GM23248 (cell line): ENCODE measurements around the gene PCDHGB6. TPM values are rescaled to one million over a fixed set of nuclear protein-coding genes. Genes with fewer than 3 reads are reported as not detected.
"Not testable (repeated sequence)": the region's sequence is repeated elsewhere in the genome, so short reads cannot be mapped to it uniquely, and the experiment has no call there.

ENCODE experiments used
- DNase-seq: peaks from one replicate; pipeline ENCODE4 v3.0.0-alpha.2; 2015
- H2AFZ ChIP-seq: fragments of 200-600 bp; sonication (generic); 2 replicates; pipeline ENCODE4 v1.6.1; 2016; ENCODE audit warnings: antibody characterized with exemption
- H3F3A ChIP-seq: fragments of 200-600 bp; sonication (generic); 2 replicates; pipeline ENCODE4 v1.6.1; 2016; ENCODE audit warnings: mild to moderate bottlenecking, antibody characterized with exemption, mixed run types; ENCODE audit not compliant: insufficient read depth
- H3K27ac ChIP-seq: fragments of 200-600 bp; sonication (generic); 2 replicates; pipeline ENCODE4 v1.5.1; 2016; ENCODE audit warnings: mild to moderate bottlenecking
- H3K27me3 ChIP-seq: fragments of 200-600 bp; sonication (generic); replicated peaks from 2 replicates; pipeline ENCODE4 v1.6.1; 2016; ENCODE audit warnings: mild to moderate bottlenecking; ENCODE audit not compliant: insufficient read depth
- H3K36me3 ChIP-seq: fragments of 200-600 bp; sonication (generic); 2 replicates; pipeline ENCODE4 v1.6.1; 2016; ENCODE audit warnings: low read depth, mild to moderate bottlenecking
- H3K4me1 ChIP-seq: fragments of 200-600 bp; sonication (generic); 2 replicates; pipeline ENCODE4 v1.6.1; 2016; ENCODE audit warnings: mild to moderate bottlenecking; ENCODE audit not compliant: insufficient read depth
- H3K4me2 ChIP-seq: fragments of 200-600 bp; sonication (generic); one replicate; pipeline ENCODE4 v1.6.1; 2016; ENCODE audit warnings: mild to moderate bottlenecking; ENCODE audit not compliant: unreplicated experiment
- H3K4me3 ChIP-seq: fragments of 200-600 bp; sonication (generic); 2 replicates; pipeline ENCODE4 v1.5.1; 2016; ENCODE audit warnings: mild to moderate bottlenecking
- H3K79me2 ChIP-seq: fragments of 200-600 bp; sonication (generic); 2 replicates; pipeline ENCODE4 v1.6.1; 2016; ENCODE audit warnings: mild to moderate bottlenecking; ENCODE audit not compliant: insufficient read depth
- H3K9ac ChIP-seq: fragments of 200-600 bp; sonication (generic); 2 replicates; pipeline ENCODE4 v1.6.1; 2016; ENCODE audit warnings: mild to moderate bottlenecking
- H3K9me2 ChIP-seq: fragments of 200-600 bp; sonication (generic); 2 replicates; pipeline ENCODE4 v1.6.1; 2016; ENCODE audit warnings: mixed run types, mild to moderate bottlenecking, moderate library complexity; ENCODE audit not compliant: insufficient read depth
- H3K9me3 ChIP-seq: fragments of 200-600 bp; sonication (generic); one replicate; pipeline ENCODE4 v1.6.1; 2017; ENCODE audit warnings: low read depth
- H4K20me1 ChIP-seq: fragments of 200-600 bp; sonication (generic); 2 replicates; pipeline ENCODE4 v1.6.0; 2016; ENCODE audit not compliant: insufficient read depth
- EZH2 ChIP-seq: fragments of 200-600 bp; sonication (generic); IDR thresholded peaks from 2 replicates; pipeline ENCODE4 v1.6.1; 2018; ENCODE audit warnings: antibody characterized with exemption, mild to moderate bottlenecking; ENCODE audit not compliant: insufficient read depth, poor library complexity, severe bottlenecking
- EZH2phosphoT487 ChIP-seq: fragments of 200-600 bp; sonication (generic); IDR thresholded peaks from 2 replicates; pipeline ENCODE4 v1.6.1; 2018; ENCODE audit warnings: antibody characterized with exemption, moderate library complexity, mild to moderate bottlenecking, low read depth; ENCODE audit not compliant: insufficient read depth
- WGBS, 2 experiments: methylation state at CpG; one replicate each; pipeline ENCODE4 v1.1.6; 2015 to 2017; ENCODE audit warnings: low lambda C conversion rate in 2 of 2, low coverage in 1 of 2; ENCODE audit errors: missing lambda C conversion rate in 2 of 2; 5-methylcytosine and 5-hydroxymethylcytosine counted together
- in situ Hi-C: fragments of 300-500 bp; cut with MboI; formaldehyde crosslinking; loops from 2 replicates; pipeline ENCODE4 v1.15.0; 2020
- polyA plus RNA-seq: library from polyadenylated mRNA; unstranded; fragments of >200 nt; fragmentation: Nextera tagmentation; extraction: Ambion mirVana; gene quantifications from 2 replicates; pipeline ENCODE4 v1.2.1, GENCODE V29; 2016
- total RNA-seq: library from RNA; depleted of rRNA; stranded (reverse); fragments of >200 nt; shearing (Covaris generic); gene quantifications from 2 replicates; pipeline ENCODE4 v1.2.3, GENCODE V29; 2014

The PCDHGB6 gene
- total and polyA plus RNA-seq, 2 experiments from 2014 or later = 1.9 to 3.2 TPM

GRCh38 chr5:141409598-141410306 is 1.9 kb downstream of the PCDHGB6 start:
- WGBS, 2 experiments = 28 to 30% methylated on average over 56 to 59 of the region's 64 CpGs
- in situ Hi-C loops = no loop called here
- Histone ChIP-seq H4K20me1 (no peaks in the 10 kb centered on the region), H3K4me2 (no peak overlapping the region), H3K79me2 (peaks cover 6% of the 10 kb centered on the region; the same call in 1 of the 2 replicates), H3K9me3 (no peaks in the 10 kb centered on the region), H3K9ac (no peak overlapping the region), H3K9me2 (no peaks in the 10 kb centered on the region), H3K36me3 (no peaks in the 10 kb centered on the region), H3K4me3 (no peak overlapping the region), H2AFZ (no peak overlapping the region), H3K27ac (no peak overlapping the region), H3K27me3 (no peaks in the 10 kb centered on the region), H3K4me1 (no peaks in the 10 kb centered on the region; the same call in 1 of the 2 replicates), H3F3A (peaks cover 5% of the 10 kb centered on the region; the same call in 1 of the 2 replicates)
- DNase-seq = no peak
- TF ChIP-seq EZH2phosphoT487 = no peak
- no peak for TF ChIP-seq EZH2

GRCh38 chr5:141411575-141411974 is 3.8 kb downstream of the PCDHGB6 start:
- 52 to 60% methylated on average over 3 of the region's 3 CpGs for WGBS, 2 experiments
- H3K36me3 ChIP-seq = no peaks in the 10 kb centered on the region
- peaks cover 6% of the 10 kb centered on the region; the same call in 1 of the 2 replicates for H3K79me2 ChIP-seq
- no peaks in the 10 kb centered on the region for H3K27me3 ChIP-seq
- no peak for TF ChIP-seq EZH2phosphoT487
- no peak for TF ChIP-seq EZH2
- H3F3A ChIP-seq = peaks cover 5% of the 10 kb centered on the region; the same call in 1 of the 2 replicates
- no peaks in the 10 kb centered on the region; the same call in 1 of the 2 replicates for H3K4me1 ChIP-seq
- H3K27ac ChIP-seq = no peak overlapping the region
- no peak overlapping the region for H3K4me3 ChIP-seq
- no peaks in the 10 kb centered on the region for H3K9me2 ChIP-seq
- no peaks in the 10 kb centered on the region for H4K20me1 ChIP-seq
- in situ Hi-C loops = no loop called here
- H2AFZ ChIP-seq = no peak overlapping the region
- no peak for DNase-seq
- no peak overlapping the region for H3K9ac ChIP-seq
- no peaks in the 10 kb centered on the region for H3K9me3 ChIP-seq
- H3K4me2 ChIP-seq = no peak overlapping the region

GRCh38 chr5:141412854-141413539 is 5.2 kb downstream of the PCDHGB6 start, which contains the start of gene PCDHGA10:
PCDHGA10 (plus strand) TSS chr5:141412987; CDS start chr5:141413176, 189 bp downstream.
- H3F3A ChIP-seq = peaks cover 2% of the 10 kb centered on the region
- H3K79me2 ChIP-seq = peaks cover 6% of the 10 kb centered on the region; the same call in 1 of the 2 replicates
- in situ Hi-C loops = no loop called here
- H2AFZ ChIP-seq = peak within 1 kb of the TSS; percentile 87
- H3K27me3 ChIP-seq = no peaks in the 10 kb centered on the region
- H3K36me3 ChIP-seq = no peaks in the 10 kb centered on the region
- DNase-seq = peak; percentile 94
- TF ChIP-seq EZH2phosphoT487 = no peak
- no peak for TF ChIP-seq EZH2
- no peaks in the 10 kb centered on the region for H4K20me1 ChIP-seq
- peak within 1 kb of the TSS; percentile 35 for H3K9ac ChIP-seq
- peak within 1 kb of the TSS; percentile 70 for H3K4me3 ChIP-seq
- H3K9me2 ChIP-seq = no peaks in the 10 kb centered on the region
- H3K9me3 ChIP-seq = no peaks in the 10 kb centered on the region
- peaks cover 5% of the 10 kb centered on the region; the same call in 1 of the 2 replicates for H3K4me1 ChIP-seq
- no peak within 1 kb of the TSS for H3K27ac ChIP-seq
- H3K4me2 ChIP-seq = peak within 1 kb of the TSS; percentile 66
- 25 to 35% methylated on average over 31 of the region's 31 CpGs for WGBS, 2 experiments

GRCh38 chr5:141413540-141414069 is 5.8 kb downstream of the PCDHGB6 start:
- WGBS, 2 experiments = 27% methylated on average over 25 of the region's 25 CpGs
- H4K20me1 ChIP-seq = no peaks in the 10 kb centered on the region
- no peaks in the 10 kb centered on the region for H3K9me3 ChIP-seq
- peak overlapping the region; percentile 87 for H2AFZ ChIP-seq
- TF ChIP-seq EZH2phosphoT487 (no peak), EZH2 (no peak)
- no peak overlapping the region for H3K27ac ChIP-seq
- peaks cover 5% of the 10 kb centered on the region; the same call in 1 of the 2 replicates for H3K4me1 ChIP-seq
- no peaks in the 10 kb centered on the region for H3K9me2 ChIP-seq
- peak overlapping the region; percentile 35 for H3K9ac ChIP-seq
- peaks cover 8% of the 10 kb centered on the region for H3F3A ChIP-seq
- H3K27me3 ChIP-seq = no peaks in the 10 kb centered on the region
- peaks cover 10% of the 10 kb centered on the region for H3K79me2 ChIP-seq
- DNase-seq = no peak
- peak overlapping the region; percentile 66 for H3K4me2 ChIP-seq
- H3K36me3 ChIP-seq = no peaks in the 10 kb centered on the region
- in situ Hi-C loops = no loop called here
- H3K4me3 ChIP-seq = peak overlapping the region; percentile 70

GRCh38 chr5:141414548-141415274 is 6.9 kb downstream of the PCDHGB6 start:
- DNase-seq, H3K9ac ChIP-seq, H3K27me3 ChIP-seq, H3K9me3 ChIP-seq, H3K4me2 ChIP-seq, H3K9me2 ChIP-seq, H2AFZ ChIP-seq, H3K4me3 ChIP-seq, H4K20me1 ChIP-seq, H3K27ac ChIP-seq, H3K4me1 ChIP-seq, H3K36me3 ChIP-seq: not testable (repeated sequence)
- peaks cover 16% of the 10 kb centered on the region for H3K79me2 ChIP-seq
- WGBS, 2 experiments = 51 to 54% methylated on average over 33 to 36 of the region's 46 CpGs
- H3F3A ChIP-seq = peaks cover 11% of the 10 kb centered on the region
- in situ Hi-C loops = loop anchor here (5.0 kb wide), 1 partner anchor 148 kb away; no protein-coding TSS in a partner anchor

GRCh38 chr5:141415275-141415618 is 7.4 kb downstream of the PCDHGB6 start:
- not testable (repeated sequence) for H3K9me3 ChIP-seq, H3K36me3 ChIP-seq, H4K20me1 ChIP-seq, H3K4me3 ChIP-seq, DNase-seq, H3K27me3 ChIP-seq, H2AFZ ChIP-seq, H3K9ac ChIP-seq, H3K27ac ChIP-seq, H3K9me2 ChIP-seq, H3K4me1 ChIP-seq, H3K4me2 ChIP-seq
- Histone ChIP-seq H3K79me2 (peaks cover 16% of the 10 kb centered on the region), H3F3A (peaks cover 12% of the 10 kb centered on the region)
- in situ Hi-C loops = loop anchor here (5.0 kb wide), 1 partner anchor 147 kb away; no protein-coding TSS in a partner anchor
- 57 to 58% methylated on average over 24 of the region's 24 CpGs for WGBS, 2 experiments
